ENCODE data around the gene SSBP2.

Gene SSBP2

GRCh38 chr5:81398741-81399140, 352.2 kb downstream of the SSBP2 start:
- Histone ChIP-seq H3K9me3 (ENCODE audit: control insufficient read depth in 1 of 2, low read length in 2 of 2) (peaks cover 2 to 4% of the 10 kb centered on the region in 2 donors), H3K4me1 (ENCODE audit: control insufficient read depth in 1 of 2, insufficient read depth in 2 of 2, low read length in 2 of 2) (peaks cover 0 to 10% of the 10 kb centered on the region in 2 donors), H3K27ac (ENCODE audit: low read depth, low read length) (no peak overlapping the region), H3K36me3 (ENCODE audit: control insufficient read depth in 1 of 2, insufficient read depth in 2 of 2, low read length in 2 of 2) (no peaks in the 10 kb centered on the region), H3K27me3 (ENCODE audit: control insufficient read depth in 1 of 2, insufficient read depth in 2 of 2, low read length in 2 of 2) (peaks cover 4 to 11% of the 10 kb centered on the region in 2 donors), H3K4me3 (ENCODE audit: low read depth in 1 of 2, low read length in 2 of 2) (no peak overlapping the region), H3K9ac (ENCODE audit: low read depth in 1 of 2, low read length in 2 of 2) (no peak overlapping the region)

GRCh38 chr5:81397176-81397575, 353.7 kb downstream of the SSBP2 start:
- Histone ChIP-seq H3K27me3 (ENCODE audit: control insufficient read depth in 1 of 2, insufficient read depth in 2 of 2, low read length in 2 of 2) (peaks cover 11% of the 10 kb centered on the region in 2 donors), H3K36me3 (ENCODE audit: control insufficient read depth in 1 of 2, insufficient read depth in 2 of 2, low read length in 2 of 2) (no peaks in the 10 kb centered on the region), H3K27ac (ENCODE audit: low read depth, low read length) (no peak overlapping the region), H3K4me3 (ENCODE audit: low read depth in 1 of 2, low read length in 2 of 2) (no peak overlapping the region), H3K4me1 (ENCODE audit: control insufficient read depth in 1 of 2, insufficient read depth in 2 of 2, low read length in 2 of 2) (peaks cover 0 to 9% of the 10 kb centered on the region in 2 donors), H3K9me3 (ENCODE audit: control insufficient read depth in 1 of 2, low read length in 2 of 2) (peaks cover 2 to 4% of the 10 kb centered on the region in 2 donors), H3K9ac (ENCODE audit: low read depth in 1 of 2, low read length in 2 of 2) (no peak overlapping the region)

DNA sequence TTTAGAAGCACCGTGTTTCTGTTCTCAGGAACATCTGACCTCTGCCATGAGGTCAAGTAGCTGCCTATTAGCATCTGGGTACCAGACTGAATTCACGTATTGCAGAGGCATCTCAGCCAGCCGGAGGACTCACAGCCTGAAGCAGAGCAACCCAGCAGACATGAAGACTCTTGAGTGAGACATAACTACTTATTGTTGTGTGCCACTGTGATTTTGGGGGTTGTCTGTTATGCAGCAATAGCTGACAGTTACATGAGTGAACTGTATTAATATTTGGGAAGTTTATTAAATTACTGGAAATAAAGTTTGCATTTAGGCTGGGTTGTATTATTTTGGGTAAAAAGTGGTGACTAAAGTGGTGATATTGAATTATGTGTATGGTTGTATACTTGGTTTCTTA, 355.6 kb downstream of the SSBP2 start:
- Histone ChIP-seq H3K4me3 (ENCODE audit: low read depth in 1 of 2, low read length in 2 of 2) (no peak overlapping the region), H3K27me3 (ENCODE audit: control insufficient read depth in 1 of 2, insufficient read depth in 2 of 2, low read length in 2 of 2) (peaks cover 15 to 16% of the 10 kb centered on the region in 2 donors), H3K36me3 (ENCODE audit: control insufficient read depth in 1 of 2, insufficient read depth in 2 of 2, low read length in 2 of 2) (no peaks in the 10 kb centered on the region), H3K9me3 (ENCODE audit: control insufficient read depth in 1 of 2, low read length in 2 of 2) (peaks cover 2 to 4% of the 10 kb centered on the region in 2 donors), H3K4me1 (ENCODE audit: control insufficient read depth in 1 of 2, insufficient read depth in 2 of 2, low read length in 2 of 2) (peaks cover 0 to 5% of the 10 kb centered on the region in 2 donors), H3K9ac (ENCODE audit: low read depth in 1 of 2, low read length in 2 of 2) (no peak overlapping the region), H3K27ac (ENCODE audit: low read depth, low read length) (no peak overlapping the region)

GRCh38 chr5:81393783-81394718, 356.8 kb downstream of the SSBP2 start, which contains the start of gene ACOT12:
Gene ACOT12 (minus strand): TSS chr5:81394134. CDS start chr5:81394114, 20 bp downstream.
- Histone ChIP-seq H3K9ac (ENCODE audit: low read depth in 1 of 2, low read length in 2 of 2) (no peak within 1 kb of the TSS), H3K9me3 (ENCODE audit: control insufficient read depth in 1 of 2, low read length in 2 of 2) (peaks cover 2 to 4% of the 10 kb centered on the region in 2 donors), H3K4me1 (ENCODE audit: control insufficient read depth in 1 of 2, insufficient read depth in 2 of 2, low read length in 2 of 2) (peaks cover 0 to 5% of the 10 kb centered on the region in 2 donors), H3K27me3 (ENCODE audit: control insufficient read depth in 1 of 2, insufficient read depth in 2 of 2, low read length in 2 of 2) (peaks cover 16 to 17% of the 10 kb centered on the region in 2 donors), H3K4me3 (ENCODE audit: low read depth in 1 of 2, low read length in 2 of 2) (peak within 1 kb of the TSS; percentile 18 to 42), H3K27ac (ENCODE audit: low read depth, low read length) (no peak within 1 kb of the TSS), H3K36me3 (ENCODE audit: control insufficient read depth in 1 of 2, insufficient read depth in 2 of 2, low read length in 2 of 2) (no peaks in the 10 kb centered on the region)

GRCh38 chr5:81393430-81393782, 357.5 kb downstream of the SSBP2 start:
- peaks cover 16 to 19% of the 10 kb centered on the region in 2 donors for H3K27me3 ChIP-seq (ENCODE audit: control insufficient read depth in 1 of 2, insufficient read depth in 2 of 2, low read length in 2 of 2)
- H3K4me3 ChIP-seq (ENCODE audit: low read depth in 1 of 2, low read length in 2 of 2) = no peak overlapping the region
- no peak overlapping the region for H3K9ac ChIP-seq (ENCODE audit: low read depth in 1 of 2, low read length in 2 of 2)
- H3K36me3 ChIP-seq (ENCODE audit: control insufficient read depth in 1 of 2, insufficient read depth in 2 of 2, low read length in 2 of 2) = no peaks in the 10 kb centered on the region
- peaks cover 0 to 5% of the 10 kb centered on the region in 2 donors for H3K4me1 ChIP-seq (ENCODE audit: control insufficient read depth in 1 of 2, insufficient read depth in 2 of 2, low read length in 2 of 2)
- peaks cover 2 to 4% of the 10 kb centered on the region in 2 donors for H3K9me3 ChIP-seq (ENCODE audit: control insufficient read depth in 1 of 2, low read length in 2 of 2)
- no peak overlapping the region for H3K27ac ChIP-seq (ENCODE audit: low read depth, low read length)

DNA sequence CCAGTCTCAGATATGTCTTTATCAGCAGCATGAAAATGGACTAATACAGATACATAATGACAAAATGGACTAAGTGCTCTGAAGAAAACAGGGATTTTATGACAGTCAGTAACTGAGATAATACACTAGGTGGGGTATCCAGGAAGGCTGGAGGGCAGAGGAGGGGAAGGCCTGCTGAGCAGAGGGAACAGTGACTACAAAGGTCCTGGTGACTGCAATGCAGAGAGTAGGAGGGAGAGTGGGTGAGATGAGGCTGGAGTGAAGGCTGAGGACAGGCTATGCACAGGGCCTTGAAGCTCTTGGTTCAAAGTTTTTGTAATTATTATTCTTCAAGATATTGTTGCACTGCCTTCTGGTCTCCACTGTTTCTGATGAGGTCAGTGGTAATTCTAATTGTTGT, 361.9 kb downstream of the SSBP2 start:
- H3K27ac ChIP-seq (ENCODE audit: low read depth, low read length) = no peak overlapping the region
- H3K27me3 ChIP-seq (ENCODE audit: control insufficient read depth in 1 of 2, insufficient read depth in 2 of 2, low read length in 2 of 2) = peaks cover 4 to 15% of the 10 kb centered on the region in 2 donors
- no peaks in the 10 kb centered on the region for H3K9me3 ChIP-seq (ENCODE audit: control insufficient read depth in 1 of 2, low read length in 2 of 2)
- no peak overlapping the region for H3K4me3 ChIP-seq (ENCODE audit: low read depth in 1 of 2, low read length in 2 of 2)
- no peaks in the 10 kb centered on the region for H3K36me3 ChIP-seq (ENCODE audit: control insufficient read depth in 1 of 2, insufficient read depth in 2 of 2, low read length in 2 of 2)
- H3K4me1 ChIP-seq (ENCODE audit: control insufficient read depth in 1 of 2, insufficient read depth in 2 of 2, low read length in 2 of 2) = no peaks in the 10 kb centered on the region
- H3K9ac ChIP-seq (ENCODE audit: low read depth in 1 of 2, low read length in 2 of 2) = no peak overlapping the region

DNA sequence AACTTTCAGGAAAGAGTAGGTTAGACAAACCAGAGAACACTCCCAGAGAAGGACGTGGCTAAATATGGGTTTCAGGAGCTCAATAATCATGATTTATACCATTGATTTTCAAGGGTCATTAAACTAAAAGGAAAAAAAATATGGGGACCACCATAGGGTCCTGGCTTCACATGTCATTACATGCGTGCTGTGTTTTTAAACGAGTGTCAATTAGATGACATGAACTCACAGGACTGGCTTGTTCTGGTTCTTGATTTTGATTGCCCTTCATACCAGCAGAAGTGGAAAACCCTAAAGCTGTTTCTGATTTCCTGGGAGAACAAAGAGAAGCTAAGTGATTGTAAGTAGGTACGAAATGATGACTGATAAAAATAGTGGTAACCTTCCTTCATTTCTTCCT, 362.7 kb downstream of the SSBP2 start:
- Histone ChIP-seq H3K27me3 (ENCODE audit: control insufficient read depth in 1 of 2, insufficient read depth in 2 of 2, low read length in 2 of 2) (peaks cover 4 to 15% of the 10 kb centered on the region in 2 donors), H3K36me3 (ENCODE audit: control insufficient read depth in 1 of 2, insufficient read depth in 2 of 2, low read length in 2 of 2) (no peaks in the 10 kb centered on the region), H3K27ac (ENCODE audit: low read depth, low read length) (no peak overlapping the region), H3K9me3 (ENCODE audit: control insufficient read depth in 1 of 2, low read length in 2 of 2) (no peaks in the 10 kb centered on the region), H3K4me3 (ENCODE audit: low read depth in 1 of 2, low read length in 2 of 2) (no peak overlapping the region), H3K4me1 (ENCODE audit: control insufficient read depth in 1 of 2, insufficient read depth in 2 of 2, low read length in 2 of 2) (no peaks in the 10 kb centered on the region), H3K9ac (ENCODE audit: low read depth in 1 of 2, low read length in 2 of 2) (no peak overlapping the region)

DNA sequence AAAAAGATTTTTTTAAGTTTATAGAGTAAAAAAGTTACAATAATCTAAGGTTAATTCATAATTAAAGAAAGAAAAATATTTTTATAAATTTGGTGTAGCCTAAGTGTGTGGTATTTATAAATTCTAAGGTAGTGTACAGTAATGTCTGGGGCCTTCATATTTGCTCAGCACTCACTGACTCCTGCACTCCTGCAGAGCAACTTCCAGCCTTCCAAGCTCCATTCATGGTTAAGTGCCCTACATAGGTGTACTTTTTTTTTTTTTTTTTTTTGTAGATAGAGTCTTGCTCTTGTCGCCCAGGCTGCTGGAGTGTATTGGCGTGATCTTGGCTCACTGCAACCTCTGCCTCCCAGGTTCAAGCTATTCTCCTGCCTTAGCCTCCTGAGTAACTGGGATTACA, 367.0 kb downstream of the SSBP2 start:
- no peaks in the 10 kb centered on the region for H3K9me3 ChIP-seq (ENCODE audit: control insufficient read depth in 1 of 2, low read length in 2 of 2)
- no peak overlapping the region for H3K27ac ChIP-seq (ENCODE audit: low read depth, low read length)
- no peaks in the 10 kb centered on the region for H3K4me1 ChIP-seq (ENCODE audit: control insufficient read depth in 1 of 2, insufficient read depth in 2 of 2, low read length in 2 of 2)
- H3K36me3 ChIP-seq (ENCODE audit: control insufficient read depth in 1 of 2, insufficient read depth in 2 of 2, low read length in 2 of 2) = no peaks in the 10 kb centered on the region
- no peak overlapping the region for H3K9ac ChIP-seq (ENCODE audit: low read depth in 1 of 2, low read length in 2 of 2)
- peaks cover 0 to under 1% of the 10 kb centered on the region in 2 donors for H3K27me3 ChIP-seq (ENCODE audit: control insufficient read depth in 1 of 2, insufficient read depth in 2 of 2, low read length in 2 of 2)
- no peak overlapping the region for H3K4me3 ChIP-seq (ENCODE audit: low read depth in 1 of 2, low read length in 2 of 2)

DNA sequence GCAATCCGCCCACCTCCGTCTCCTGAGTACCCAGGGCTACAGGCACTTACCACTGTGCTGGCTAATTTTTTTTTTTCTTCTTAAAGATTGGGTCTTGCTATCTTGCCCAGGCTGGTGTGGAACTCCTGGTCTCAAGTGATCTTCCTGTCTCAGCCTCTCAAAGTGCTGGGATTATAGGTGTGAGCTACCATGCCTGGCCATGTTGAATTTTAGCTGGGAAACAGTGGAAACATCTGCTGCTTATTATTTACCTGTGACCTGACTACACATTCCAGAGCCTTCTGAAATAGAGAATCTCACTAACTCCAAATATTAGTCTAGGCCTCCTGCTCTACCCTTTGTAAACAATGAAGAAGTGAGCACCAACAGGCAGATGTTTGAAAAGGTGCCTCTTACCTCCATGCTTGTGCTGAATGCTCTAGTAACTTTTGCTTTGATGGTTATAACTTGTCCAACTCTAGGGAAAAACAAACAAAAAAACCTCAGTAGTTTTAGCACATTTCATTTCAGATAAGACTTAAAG, 379.5 kb downstream of the SSBP2 start:
- no peaks in the 10 kb centered on the region for H3K9me3 ChIP-seq (ENCODE audit: control insufficient read depth in 1 of 2, low read length in 2 of 2)

DNA sequence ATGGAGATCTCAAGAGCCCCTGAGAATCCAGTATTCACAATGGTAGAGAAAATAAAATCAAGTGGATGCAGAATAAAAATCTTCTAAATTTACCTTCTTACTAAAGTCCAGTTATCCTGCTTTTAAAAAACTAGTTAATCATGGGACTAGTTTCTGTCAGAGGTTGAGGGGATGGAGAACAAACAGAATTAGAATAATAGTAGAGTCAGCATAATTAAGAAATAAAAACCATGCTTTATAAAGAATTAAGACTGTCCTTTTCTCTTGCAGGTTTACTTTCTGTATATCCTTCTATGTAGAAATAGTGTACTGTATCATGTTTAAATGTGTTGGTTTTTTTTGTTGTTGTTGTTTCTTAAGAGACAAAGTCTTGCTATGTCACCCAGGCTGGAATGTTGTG, 380.0 kb downstream of the SSBP2 start:
- Histone ChIP-seq H3K4me1 (ENCODE audit: control insufficient read depth in 1 of 2, insufficient read depth in 2 of 2, low read length in 2 of 2) (no peaks in the 10 kb centered on the region), H3K9me3 (ENCODE audit: control insufficient read depth in 1 of 2, low read length in 2 of 2) (no peaks in the 10 kb centered on the region), H3K4me3 (ENCODE audit: low read depth in 1 of 2, low read length in 2 of 2) (no peak overlapping the region), H3K27me3 (ENCODE audit: control insufficient read depth in 1 of 2, insufficient read depth in 2 of 2, low read length in 2 of 2) (no peaks in the 10 kb centered on the region), H3K36me3 (ENCODE audit: control insufficient read depth in 1 of 2, insufficient read depth in 2 of 2, low read length in 2 of 2) (no peaks in the 10 kb centered on the region), H3K9ac (ENCODE audit: low read depth in 1 of 2, low read length in 2 of 2) (no peak overlapping the region), H3K27ac (ENCODE audit: low read depth, low read length) (no peak overlapping the region)

More for the DNA sequence above, 379.5 kb downstream of the SSBP2 start:
- no peaks in the 10 kb centered on the region for H3K27me3 ChIP-seq (ENCODE audit: control insufficient read depth in 1 of 2, insufficient read depth in 2 of 2, low read length in 2 of 2)
- H3K4me3 ChIP-seq (ENCODE audit: low read depth in 1 of 2, low read length in 2 of 2) = no peak overlapping the region
- H3K4me1 ChIP-seq (ENCODE audit: control insufficient read depth in 1 of 2, insufficient read depth in 2 of 2, low read length in 2 of 2) = no peaks in the 10 kb centered on the region
- H3K9ac ChIP-seq (ENCODE audit: low read depth in 1 of 2, low read length in 2 of 2) = no peak overlapping the region
- H3K27ac ChIP-seq (ENCODE audit: low read depth, low read length) = no peak overlapping the region
- H3K36me3 ChIP-seq (ENCODE audit: control insufficient read depth in 1 of 2, insufficient read depth in 2 of 2, low read length in 2 of 2) = no peaks in the 10 kb centered on the region
